Neuronal stem cell (in vitro differentiated cells): ENCODE data around the gene CFAP210. TPM values are rescaled to one million over a fixed set of nuclear protein-coding genes. Genes with fewer than 3 reads are reported as not detected.

ENCODE experiments used
- DNase-seq: peaks from one replicate; pipeline ENCODE4 v3.0.0-alpha.2; 2013; ENCODE audit warnings: low spot score
- H2AFZ ChIP-seq: one replicate; pipeline ENCODE4 v1.6.1; 2013; ENCODE audit warnings: mild to moderate bottlenecking, low read length, inconsistent platforms
- H2AK5ac ChIP-seq: 2 replicates; pipeline ENCODE4 v1.6.1; 2013; ENCODE audit warnings: low read depth, mild to moderate bottlenecking, inconsistent platforms, low read length, moderate library complexity, mixed read lengths
- H2BK120ac ChIP-seq: 2 replicates; pipeline ENCODE4 v1.6.1; 2013; ENCODE audit warnings: low read depth, mild to moderate bottlenecking, inconsistent platforms, low read length, moderate library complexity, mixed read lengths
- H2BK12ac ChIP-seq: one replicate; pipeline ENCODE4 v1.6.1; 2013; ENCODE audit warnings: low read length, inconsistent platforms
- H2BK15ac ChIP-seq: 2 replicates; pipeline ENCODE4 v1.6.1; 2013; ENCODE audit warnings: mild to moderate bottlenecking, low read length, inconsistent platforms, mixed read lengths
- H2BK5ac ChIP-seq: one replicate; pipeline ENCODE4 v1.6.1; 2013; ENCODE audit warnings: inconsistent platforms, mild to moderate bottlenecking, low read length, moderate library complexity
- H3K14ac ChIP-seq: one replicate; pipeline ENCODE4 v1.6.1; 2013; ENCODE audit warnings: low read length, inconsistent platforms
- H3K18ac ChIP-seq: 2 replicates; pipeline ENCODE4 v1.6.1; 2013; ENCODE audit warnings: low read length, inconsistent platforms
- H3K23ac ChIP-seq: 2 replicates; pipeline ENCODE4 v1.6.1; 2013; ENCODE audit warnings: low read depth, mild to moderate bottlenecking, mixed read lengths, low read length, inconsistent platforms; ENCODE audit not compliant: poor library complexity
- H3K27ac ChIP-seq: replicated peaks from 3 replicates; pipeline ENCODE4 v1.5.1; 2013; ENCODE audit warnings: low read length, inconsistent platforms
- H3K27me3 ChIP-seq, 3 experiments: 2 replicates each; pipeline ENCODE4 v1.6.1; 2013; ENCODE audit warnings: low read length in 3 of 3, mild to moderate bottlenecking in 2 of 3, inconsistent platforms in 1 of 3, low read depth in 1 of 3, mixed read lengths in 1 of 3, moderate library complexity in 1 of 3; ENCODE audit not compliant: control insufficient read depth in 3 of 3, insufficient read depth in 3 of 3
- H3K36me3 ChIP-seq, 2 donors: replicated peaks in 1 of 2; 2 replicates each; pipeline ENCODE4 v1.6.1; 2013; ENCODE audit warnings: low read length in 2 of 2; ENCODE audit not compliant: control insufficient read depth in 2 of 2, insufficient read depth in 2 of 2
- H3K4ac ChIP-seq: 2 replicates; pipeline ENCODE4 v1.6.1; 2013; ENCODE audit warnings: inconsistent platforms, mild to moderate bottlenecking, low read length, moderate library complexity
- H3K4me1 ChIP-seq, 2 donors: 1 replicate in 1 of 2; 2 replicates in 1 of 2; pipeline ENCODE4 v1.6.1; 2013; ENCODE audit warnings: low read length in 2 of 2, low read depth in 1 of 2; ENCODE audit not compliant: control insufficient read depth in 2 of 2, insufficient read depth in 1 of 2
- H3K4me2 ChIP-seq: one replicate; pipeline ENCODE4 v1.6.1; 2013; ENCODE audit warnings: mild to moderate bottlenecking, low read length, inconsistent platforms; ENCODE audit not compliant: insufficient read depth, poor library complexity, severe bottlenecking
- H3K4me3 ChIP-seq, 2 donors: 2 replicates each; pipeline ENCODE4 v1.5.1; 2013; ENCODE audit warnings: low read length in 2 of 2, mild to moderate bottlenecking in 2 of 2, inconsistent platforms in 1 of 2, moderate library complexity in 1 of 2
- H3K79me1 ChIP-seq: one replicate; pipeline ENCODE4 v1.6.1; 2013; ENCODE audit warnings: low read depth, mild to moderate bottlenecking, inconsistent platforms, low read length, moderate library complexity
- H3K9ac ChIP-seq: one replicate; pipeline ENCODE4 v1.6.1; 2013; ENCODE audit warnings: mild to moderate bottlenecking, low read depth, low read length, inconsistent platforms; ENCODE audit not compliant: poor library complexity
- H3K9me3 ChIP-seq, 2 donors: replicated peaks in 1 of 2; 2 replicates each; pipeline versions ENCODE3 to v1.6.1; 2013; ENCODE audit warnings: low read length in 2 of 2, mild to moderate bottlenecking in 2 of 2, inconsistent platforms in 1 of 2, low read depth in 1 of 2, mixed read lengths in 1 of 2, moderate library complexity in 1 of 2; ENCODE audit not compliant: control insufficient read depth in 2 of 2, insufficient read depth in 1 of 2
- H4K8ac ChIP-seq: one replicate; pipeline ENCODE4 v1.6.1; 2013; ENCODE audit warnings: low read depth, mild to moderate bottlenecking, inconsistent platforms, low read length, moderate library complexity
- H4K91ac ChIP-seq: one replicate; pipeline ENCODE4 v1.6.1; 2013; ENCODE audit warnings: low read length, low read depth, mild to moderate bottlenecking, inconsistent platforms; ENCODE audit not compliant: poor library complexity
- WGBS, 2 donors: extraction: QIAGEN DNeasy Blood & Tissue Kit; methylation state at CpG; one replicate each; pipeline ENCODE4 v1.1.7; 2013; ENCODE audit warnings: missing lambda C conversion rate in 2 of 2, mixed read lengths in 1 of 2; ENCODE audit not compliant: insufficient read length in 2 of 2, insufficient replicate concordance in 1 of 2; ENCODE audit errors: extremely low coverage in 2 of 2; 5-methylcytosine and 5-hydroxymethylcytosine counted together
- polyA plus RNA-seq, 2 experiments: library from polyadenylated mRNA; stranded (reverse); fragments of 200-250 nt; gene quantifications; one replicate each; pipeline ENCODE4 v1.2.3, GENCODE V29; 2013

CFAP210 gene
- 4.6 TPM for polyA plus RNA-seq (2013, experiment 1 of 2)
- polyA plus RNA-seq (2013, experiment 2 of 2): 6.1 TPM

- WGBS, 2 donors: no CpG with 5 or more reads among the region's 63 CpGs
- Histone ChIP-seq H3K27me3 (no peaks in the 10 kb centered on the region), H3K4me1 (no peaks in the 10 kb centered on the region), H3K9ac (peak within 1 kb of the TSS; percentile 83), H3K79me1 (no peaks in the 10 kb centered on the region), H2BK12ac (no peak within 1 kb of the TSS), H2BK120ac (no peak within 1 kb of the TSS), H3K9me3 (peaks cover 1 to 10% of the 10 kb centered on the region in 2 donors), H3K4me3 (peak within 1 kb of the TSS; percentile 67 to 90), H3K27ac (peak within 1 kb of the TSS; percentile 34), H2BK15ac (peak within 1 kb of the TSS; percentile 66), H3K4ac (no peak within 1 kb of the TSS), H2AFZ (peak within 1 kb of the TSS; percentile 88), H3K4me2 (peak within 1 kb of the TSS; percentile 93), H4K8ac (no peak within 1 kb of the TSS), H4K91ac (no peak within 1 kb of the TSS), H2AK5ac (no peak within 1 kb of the TSS), H3K14ac (peak within 1 kb of the TSS; percentile 22), H3K23ac (peak within 1 kb of the TSS; percentile 87), H3K36me3 (peaks cover 2 to 35% of the 10 kb centered on the region in 2 donors), H3K18ac (peak within 1 kb of the TSS; percentile 97), H2BK5ac (peak within 1 kb of the TSS; percentile 27)
- peak; percentile 92 for DNase-seq
Observed at GRCh38 chr2:169694113-169694893, at the start of gene CFAP210, which contains the start of gene PHOSPHO2. Gene CFAP210 (minus strand): TSS chr2:169694405. CDS start chr2:169694327, 78 bp downstream. Gene PHOSPHO2 (plus strand): TSS chr2:169694469. CDS start chr2:169700972, 6,503 bp downstream.

DNA sequence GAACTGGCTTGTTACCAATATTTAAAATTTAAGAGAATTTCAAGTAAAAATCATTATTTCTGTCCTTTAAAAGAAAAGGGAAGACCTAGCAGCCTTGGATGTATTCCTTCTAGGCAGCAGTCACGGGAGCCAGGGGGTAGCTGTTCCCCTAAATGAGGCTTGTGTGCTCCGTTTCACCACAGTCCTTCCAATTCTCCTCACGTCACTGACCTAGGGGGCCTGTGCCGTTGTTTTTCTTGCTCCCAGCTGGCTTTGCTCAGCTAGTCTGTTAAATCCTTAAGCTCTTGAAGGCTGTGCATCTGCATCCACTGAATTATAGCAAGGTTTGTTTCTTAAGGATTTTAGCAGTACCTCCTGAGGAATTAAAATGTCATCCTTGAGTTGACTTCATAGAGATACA, 49.3 kb upstream of the CFAP210 start:
- Histone ChIP-seq H4K8ac (no peak overlapping the region), H3K9me3 (no peaks in the 10 kb centered on the region), H3K4me1 (peaks cover 0 to 1% of the 10 kb centered on the region in 2 donors), H2BK120ac (no peak overlapping the region), H3K18ac (no peak overlapping the region), H3K27me3 (no peaks in the 10 kb centered on the region), H2AFZ (no peak overlapping the region), H3K36me3 (peaks cover 31 to 89% of the 10 kb centered on the region in 2 donors), H3K79me1 (peaks cover 3% of the 10 kb centered on the region), H3K4ac (no peak overlapping the region), H4K91ac (no peak overlapping the region), H2BK12ac (no peak overlapping the region), H2BK15ac (no peak overlapping the region), H2BK5ac (no peak overlapping the region), H3K9ac (no peak overlapping the region), H2AK5ac (no peak overlapping the region), H3K23ac (no peak overlapping the region), H3K27ac (no peak overlapping the region), H3K14ac (no peak overlapping the region), H3K4me2 (no peak overlapping the region), H3K4me3 (no peak overlapping the region)
- no CpG with 5 or more reads among the region's 4 CpGs for WGBS, 2 donors
- no peak for DNase-seq

- no peak overlapping the region for H3K4me3 ChIP-seq
Observed at GRCh38 chr2:169739351-169739750, 45.1 kb upstream of the CFAP210 start.

DNA sequence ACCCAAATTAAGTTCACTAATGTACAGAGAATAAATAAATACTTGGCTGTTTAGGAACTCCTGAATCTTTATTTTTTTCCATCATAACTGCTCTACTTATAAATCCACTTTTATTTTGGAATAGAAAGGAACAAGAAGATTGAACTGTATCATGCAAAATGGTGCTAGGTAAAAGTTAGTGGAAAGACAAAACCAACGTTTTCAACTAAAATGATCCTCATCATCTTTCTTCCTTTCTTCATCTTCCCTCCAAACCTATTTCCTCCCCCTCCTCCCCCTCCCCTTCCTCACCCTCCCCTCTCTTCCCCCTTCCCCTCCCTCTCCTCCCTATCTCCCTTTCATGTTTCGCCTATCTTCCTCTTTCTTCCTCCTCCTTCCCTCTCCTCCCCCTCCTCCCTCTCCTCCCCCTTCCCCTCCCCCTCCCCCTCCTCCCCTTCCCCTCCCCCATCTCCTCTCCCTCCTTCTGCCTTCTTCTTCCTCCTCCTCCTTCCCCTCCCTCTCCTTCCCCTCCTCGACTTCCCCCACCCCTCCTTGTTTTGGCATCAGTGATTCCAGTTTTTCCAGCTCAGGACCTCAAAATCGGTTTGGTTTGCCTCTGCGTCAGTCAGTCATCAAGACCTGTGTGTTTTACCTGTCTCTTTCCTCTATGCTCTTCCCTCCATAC, 44.5 kb upstream of the CFAP210 start:
- Histone ChIP-seq H3K4me3 (no peak overlapping the region), H3K4me1 (peaks cover 10 to 21% of the 10 kb centered on the region in 2 donors), H3K18ac (no peak overlapping the region), H3K4me2 (no peak overlapping the region), H4K91ac (no peak overlapping the region), H2BK120ac (no peak overlapping the region), H3K4ac (no peak overlapping the region), H3K23ac (no peak overlapping the region), H3K79me1 (peaks cover 3% of the 10 kb centered on the region), H3K14ac (no peak overlapping the region), H2BK15ac (no peak overlapping the region), H3K9me3 (no peaks in the 10 kb centered on the region), H2BK5ac (no peak overlapping the region), H4K8ac (no peak overlapping the region), H2AFZ (no peak overlapping the region), H2BK12ac (no peak overlapping the region), H3K36me3 (peaks cover 18 to 68% of the 10 kb centered on the region in 2 donors), H3K9ac (no peak overlapping the region), H3K27ac (no peak overlapping the region), H3K27me3 (no peaks in the 10 kb centered on the region), H2AK5ac (no peak overlapping the region)
- no CpG with 5 or more reads among the region's 5 CpGs for WGBS, 2 donors
- no peak for DNase-seq

More at GRCh38 chr2:169739351-169739750, 45.1 kb upstream of the CFAP210 start:
- WGBS, 2 donors: no CpG with 5 or more reads among the region's 1 CpG
- Histone ChIP-seq H3K4me2 (no peak overlapping the region), H3K4me1 (peaks cover 10 to 21% of the 10 kb centered on the region in 2 donors), H2BK15ac (no peak overlapping the region), H3K9me3 (no peaks in the 10 kb centered on the region), H3K27me3 (no peaks in the 10 kb centered on the region), H2BK120ac (no peak overlapping the region), H3K27ac (no peak overlapping the region), H2BK5ac (no peak overlapping the region), H2AK5ac (no peak overlapping the region), H3K9ac (no peak overlapping the region), H3K36me3 (peaks cover 18 to 75% of the 10 kb centered on the region in 2 donors), H2BK12ac (no peak overlapping the region), H3K4ac (no peak overlapping the region), H3K23ac (no peak overlapping the region), H4K91ac (no peak overlapping the region), H4K8ac (no peak overlapping the region), H3K79me1 (peaks cover 3% of the 10 kb centered on the region), H3K14ac (no peak overlapping the region), H3K18ac (no peak overlapping the region), H2AFZ (no peak overlapping the region)
- no peak for DNase-seq
